ENCODE data around the gene ATG2A.

DNA sequence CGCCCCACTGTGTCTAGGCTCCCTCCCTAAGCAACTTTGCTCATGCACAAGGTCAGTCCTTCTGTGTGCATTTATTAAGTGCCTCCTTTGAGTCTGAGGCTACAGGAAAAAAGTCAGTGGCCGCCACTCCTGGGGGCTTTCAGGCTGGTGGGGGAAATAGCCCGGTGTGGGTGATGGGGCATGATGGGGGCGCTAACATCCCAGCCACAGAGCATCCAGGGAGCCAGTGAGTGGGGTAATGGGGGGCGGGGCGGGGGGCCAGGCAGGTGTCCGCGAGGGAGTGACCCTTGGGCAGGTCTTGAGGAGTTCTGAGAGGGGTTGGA lies 28.6 kb downstream of the ATG2A start:
- TF ChIP-seq, protein P1, sequence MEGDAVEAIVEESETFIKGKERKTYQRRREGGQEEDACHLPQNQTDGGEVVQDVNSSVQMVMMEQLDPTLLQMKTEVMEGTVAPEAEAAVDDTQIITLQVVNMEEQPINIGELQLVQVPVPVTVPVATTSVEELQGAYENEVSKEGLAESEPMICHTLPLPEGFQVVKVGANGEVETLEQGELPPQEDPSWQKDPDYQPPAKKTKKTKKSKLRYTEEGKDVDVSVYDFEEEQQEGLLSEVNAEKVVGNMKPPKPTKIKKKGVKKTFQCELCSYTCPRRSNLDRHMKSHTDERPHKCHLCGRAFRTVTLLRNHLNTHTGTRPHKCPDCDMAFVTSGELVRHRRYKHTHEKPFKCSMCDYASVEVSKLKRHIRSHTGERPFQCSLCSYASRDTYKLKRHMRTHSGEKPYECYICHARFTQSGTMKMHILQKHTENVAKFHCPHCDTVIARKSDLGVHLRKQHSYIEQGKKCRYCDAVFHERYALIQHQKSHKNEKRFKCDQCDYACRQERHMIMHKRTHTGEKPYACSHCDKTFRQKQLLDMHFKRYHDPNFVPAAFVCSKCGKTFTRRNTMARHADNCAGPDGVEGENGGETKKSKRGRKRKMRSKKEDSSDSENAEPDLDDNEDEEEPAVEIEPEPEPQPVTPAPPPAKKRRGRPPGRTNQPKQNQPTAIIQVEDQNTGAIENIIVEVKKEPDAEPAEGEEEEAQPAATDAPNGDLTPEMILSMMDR (IDR thresholded peaks at IDR 0.05; ENCODE audit: low read length), result no peak
- no peak for TF ChIP-seq EZH2phosphoT487 (IDR thresholded peaks at IDR 0.05; ENCODE audit: low read length)
- no peak for TF ChIP-seq EZH2 (optimal IDR thresholded peaks at IDR 0.05; ENCODE audit: low read depth, low read length)

Measured in MM.1S (cell line).